ENCODE data around the gene OPRL1.

Gene OPRL1

GRCh38 chr20:64042054-64042781 lies 37.7 kb upstream of the OPRL1 start:
- no peak for DNase-seq

DNA sequence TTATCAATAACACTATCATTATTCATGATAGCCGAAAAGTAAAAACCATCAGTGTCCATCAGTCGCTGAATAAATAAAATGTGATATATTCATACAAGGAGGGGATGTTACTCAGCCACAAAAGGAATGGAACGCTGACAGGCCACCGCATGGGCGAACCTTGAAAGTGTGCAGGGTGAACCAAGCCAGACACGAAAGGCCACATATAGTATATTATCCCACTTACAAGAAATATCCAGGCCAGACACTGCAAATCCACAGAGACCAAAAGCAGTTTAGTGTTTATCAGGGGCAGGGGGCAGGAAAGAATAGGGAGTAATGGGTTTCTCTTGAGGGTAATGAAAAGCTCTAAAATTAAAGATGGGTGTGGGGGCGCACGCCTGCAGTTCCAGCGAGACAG lies 36.1 kb upstream of the OPRL1 start:
- DNase-seq: no peak

- DNase-seq: no peak
Measured at GRCh38 chr20:64044484-64045247, 35.2 kb upstream of the OPRL1 start.

GRCh38 chr20:64045346-64046011 lies 34.4 kb upstream of the OPRL1 start:
- no peak for DNase-seq

GRCh38 chr20:64047046-64047389 lies 32.9 kb upstream of the OPRL1 start:
- DNase-seq: no peak

DNA sequence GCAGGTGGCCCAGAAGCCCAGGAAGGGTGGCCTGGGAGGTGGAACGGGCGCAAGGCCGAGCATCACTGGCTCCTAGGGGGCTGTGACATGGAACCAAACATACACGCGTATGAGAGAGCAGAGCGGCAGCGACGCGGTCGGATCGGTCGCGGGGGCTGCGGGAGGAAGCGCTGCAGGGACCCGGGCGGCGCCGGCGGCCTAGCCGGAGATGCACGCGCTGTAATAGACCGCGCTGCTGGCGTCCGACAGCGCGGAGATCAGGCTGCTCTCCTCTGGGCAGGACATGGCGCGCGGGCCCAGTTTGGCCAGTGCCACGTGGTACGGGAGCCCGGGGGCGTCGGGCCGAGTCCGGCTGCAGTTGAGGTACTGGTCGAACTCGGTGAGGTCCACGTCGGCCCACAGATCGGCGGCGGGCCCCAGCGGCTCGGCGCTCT lies 31.9 kb upstream of the OPRL1 start:
- no peak for DNase-seq

DNA sequence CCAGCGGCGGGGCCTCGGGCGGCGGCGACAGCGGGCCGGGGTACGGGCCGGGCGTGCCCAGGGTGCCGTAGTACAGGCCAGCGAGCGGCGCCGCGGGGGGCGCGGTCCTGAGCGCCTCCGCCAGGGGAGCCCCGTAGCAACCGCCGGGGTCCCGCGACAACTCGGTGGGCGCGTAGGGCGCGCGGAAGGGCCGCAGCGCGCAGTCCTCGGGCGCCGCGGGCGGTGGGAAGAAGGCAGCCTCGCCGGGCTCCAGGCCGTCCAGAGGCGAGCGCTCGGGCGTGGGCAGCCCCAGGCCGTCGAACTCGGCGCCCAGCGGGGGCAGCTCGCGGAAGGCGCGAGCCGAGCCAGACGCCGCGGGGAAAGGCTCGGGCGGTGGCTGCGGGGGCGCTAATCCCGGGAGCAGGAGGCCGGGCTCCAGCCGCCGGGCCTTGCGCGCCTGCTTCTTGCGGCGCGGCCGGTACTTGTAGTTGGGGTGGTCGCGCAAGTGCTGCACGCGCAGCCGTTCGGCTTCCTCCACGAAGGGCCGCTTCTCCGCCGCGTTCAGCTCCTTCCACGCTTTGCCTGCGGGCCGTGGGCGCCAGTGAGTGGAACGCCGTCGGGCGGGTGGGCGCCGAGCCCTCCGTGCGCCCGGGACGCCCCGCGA lies 31.4 kb upstream of the OPRL1 start:
- no peak for DNase-seq

DNA sequence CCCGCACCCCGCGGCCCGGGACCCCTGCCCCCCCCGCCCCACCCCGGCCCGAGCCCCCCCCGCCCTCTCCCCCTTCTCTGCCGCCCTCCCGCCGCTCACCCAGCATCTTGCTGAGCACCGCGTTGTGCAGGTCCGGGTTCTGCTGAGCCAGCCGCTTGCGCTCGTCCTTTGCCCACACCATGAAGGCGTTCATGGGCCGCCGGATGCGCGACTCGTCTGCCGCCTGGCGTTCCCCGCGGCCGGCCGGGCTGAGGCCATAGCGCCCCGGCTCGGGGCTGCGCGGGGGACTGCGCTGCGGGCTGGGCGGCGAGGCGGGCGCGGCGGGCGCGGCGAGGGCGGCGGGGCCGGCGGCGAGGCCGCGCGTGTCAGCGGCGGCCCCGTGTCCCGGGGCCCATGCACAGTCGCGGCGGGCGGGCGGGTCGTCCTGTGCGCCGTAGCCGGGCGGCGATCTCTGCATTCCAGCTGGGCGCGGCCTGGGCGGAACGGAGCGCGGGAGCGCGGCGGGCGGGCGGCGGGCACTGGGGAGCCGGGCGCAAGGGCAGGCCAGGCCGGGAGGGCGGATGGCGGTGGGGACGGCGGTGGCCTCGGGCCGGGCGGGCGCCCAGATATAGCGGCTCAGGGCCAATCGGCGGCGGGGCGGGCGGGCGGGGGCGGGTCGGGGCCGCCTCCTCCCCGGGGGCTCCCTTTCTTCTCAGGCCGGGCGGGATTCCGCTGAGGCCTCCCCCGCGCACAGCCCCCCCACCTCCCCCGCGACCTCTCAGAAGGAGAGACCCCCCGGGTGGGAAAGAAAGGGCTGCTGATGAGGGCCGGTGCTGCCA lies 30.6 kb upstream of the OPRL1 start, which contains the start of gene SOX18:
TSS of gene SOX18 (minus strand) at position 580 of the 818 bp plus-strand sequence. CDS start at position 457, 123 bp downstream.
- DNase-seq: no peak

DNA sequence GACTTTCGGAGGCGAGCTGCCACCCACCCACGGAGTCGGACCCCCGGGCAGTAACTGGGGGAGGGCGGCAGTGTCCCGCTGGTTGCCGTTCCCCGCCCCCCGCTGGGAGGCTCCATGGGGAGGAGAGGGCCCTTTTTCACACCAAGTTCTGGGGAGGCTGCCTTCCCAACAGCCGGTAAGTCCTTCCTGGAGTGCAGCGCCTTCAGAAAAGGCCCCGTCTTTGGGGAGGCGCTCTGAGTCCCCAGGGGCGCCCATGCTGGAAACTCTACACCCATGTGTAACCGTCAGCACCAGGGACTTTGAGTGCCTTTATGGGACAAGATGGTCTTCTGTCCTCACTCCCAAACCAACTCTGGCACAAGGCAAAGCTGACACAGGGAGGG lies 30.0 kb upstream of the OPRL1 start:
- no peak for DNase-seq

DNA sequence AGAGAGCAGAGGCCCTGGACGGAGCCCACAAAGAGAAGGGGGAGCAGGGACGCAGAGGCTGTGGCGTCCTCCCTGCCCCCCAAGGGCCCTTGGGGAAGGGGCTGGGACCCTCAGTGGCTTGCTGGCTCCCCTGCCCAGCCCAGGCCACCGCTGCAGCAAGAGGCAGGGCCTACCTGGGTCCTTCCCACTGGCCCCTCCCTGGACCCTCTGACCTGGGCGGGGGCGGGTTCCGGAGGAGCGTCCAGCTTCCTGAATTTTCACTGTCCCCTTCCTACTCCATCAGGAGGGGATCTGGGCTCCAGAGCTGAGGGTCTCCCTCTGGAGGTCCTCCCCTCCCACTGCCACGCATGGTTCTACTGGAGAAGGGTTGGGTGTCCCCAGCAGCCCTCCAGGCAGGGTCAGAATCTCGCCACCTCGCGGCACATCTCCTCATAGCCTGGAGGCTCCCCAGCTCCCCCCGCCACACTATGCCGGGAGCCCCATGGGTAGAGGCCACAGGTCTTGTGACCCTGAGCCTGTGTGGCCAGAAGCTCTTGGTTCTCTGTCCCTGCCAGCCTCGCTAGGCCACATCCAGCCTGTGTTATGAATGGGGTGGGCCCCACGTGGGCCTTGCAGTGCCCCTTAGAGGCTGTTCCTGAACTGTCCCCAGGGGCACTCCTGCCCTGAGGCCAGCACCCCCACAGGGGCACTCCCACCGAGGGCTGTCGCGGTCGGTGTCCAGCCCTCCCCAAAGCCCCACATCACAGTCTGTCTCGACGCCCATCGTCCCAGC lies 29.4 kb upstream of the OPRL1 start:
- DNase-seq: no peak

- DNase-seq: no peak
Measured at GRCh38 chr20:64051033-64051452, 28.8 kb upstream of the OPRL1 start.

GRCh38 chr20:64051561-64052325 lies 28.1 kb upstream of the OPRL1 start:
- DNase-seq: no peak

DNA sequence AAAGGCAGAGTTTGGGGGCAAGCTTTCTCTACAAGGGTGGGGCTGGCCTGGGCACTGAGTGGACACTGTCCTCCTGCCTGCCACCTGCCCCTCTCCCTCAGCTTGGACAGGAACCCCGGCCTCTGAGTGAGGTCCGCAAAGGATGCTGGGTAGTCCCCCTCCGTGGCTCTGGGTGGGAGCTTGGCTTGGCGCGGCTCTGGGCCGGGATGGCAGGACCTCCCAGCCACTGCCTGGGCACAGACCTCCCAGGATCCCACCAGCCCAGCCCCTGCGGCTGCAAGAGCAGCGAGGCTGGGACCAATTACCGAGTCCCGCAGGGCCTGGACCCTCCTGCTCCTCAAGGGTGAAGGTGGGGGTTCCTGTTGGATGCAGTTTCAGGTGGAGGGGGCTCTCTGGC lies 27.6 kb upstream of the OPRL1 start:
- no peak for DNase-seq

DNA sequence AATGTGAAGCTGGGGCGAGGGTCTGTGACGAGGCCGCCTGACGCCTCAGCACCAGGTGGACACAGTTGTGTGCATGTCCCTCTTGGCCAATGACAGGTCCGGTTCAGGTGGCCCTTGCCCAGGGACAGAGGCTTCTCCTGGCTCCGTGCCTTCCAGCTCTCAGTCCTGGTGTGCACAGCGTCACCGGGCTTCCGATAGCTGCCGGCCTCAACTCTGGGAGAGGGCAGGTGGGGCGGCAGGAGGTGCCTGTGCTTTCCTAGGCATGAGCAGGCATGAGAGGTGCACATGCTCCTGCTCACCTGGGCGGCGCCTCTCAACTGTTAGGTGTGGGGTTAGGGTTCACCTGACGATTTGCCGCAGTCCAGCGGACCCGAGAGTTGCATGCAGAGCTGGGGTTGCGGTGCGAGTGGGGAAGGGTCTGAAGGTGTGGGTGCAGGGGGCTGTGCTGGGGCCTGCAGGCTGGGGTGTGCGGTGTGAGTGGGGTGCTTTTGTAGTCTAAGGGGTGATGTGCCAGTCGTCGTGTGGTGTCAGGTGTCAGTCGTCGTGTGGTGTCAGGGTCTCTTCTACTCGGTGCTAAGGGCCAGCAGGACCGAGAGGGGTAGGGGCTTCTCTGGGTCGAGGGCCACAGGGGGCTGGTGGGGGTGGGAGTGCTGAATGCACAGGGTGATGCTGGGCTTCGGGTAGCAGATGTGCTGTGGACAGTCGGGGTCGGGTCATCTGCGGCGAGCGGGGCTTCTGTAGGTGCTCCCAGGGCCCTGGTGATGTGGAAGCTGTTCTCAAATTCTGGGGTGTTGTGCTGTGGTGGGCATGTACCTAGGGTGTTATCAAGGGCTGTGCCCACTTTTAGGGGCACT lies 26.7 kb upstream of the OPRL1 start:
- no peak for DNase-seq

- no peak for DNase-seq
Measured at GRCh38 chr20:64053841-64054661, 25.8 kb upstream of the OPRL1 start.

DNA sequence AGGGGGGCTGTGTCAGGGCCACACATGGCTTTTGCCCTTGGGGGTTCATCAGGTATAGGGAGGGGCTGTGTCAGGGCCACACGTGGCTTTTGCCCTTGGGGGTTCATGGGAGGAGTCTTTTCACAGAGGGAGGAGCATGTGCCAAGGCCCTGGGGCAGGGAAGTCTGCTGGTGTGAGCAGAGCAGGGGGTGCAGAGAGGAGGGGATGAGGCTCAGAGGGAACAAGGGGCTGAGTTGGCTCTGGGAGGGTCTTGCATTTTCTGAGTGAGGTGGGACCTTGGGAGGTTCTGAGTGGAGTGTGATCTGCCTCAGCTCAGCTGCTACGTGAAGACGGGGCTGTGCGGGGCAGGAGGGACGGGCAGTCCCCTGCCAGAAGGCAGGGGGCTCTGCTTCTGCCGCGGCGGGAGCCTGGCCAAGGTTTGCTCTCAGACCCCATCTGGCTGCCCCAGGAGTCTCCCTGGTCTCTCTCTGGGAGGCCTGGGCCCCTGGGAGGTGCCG lies 24.4 kb upstream of the OPRL1 start:
- DNase-seq: no peak

DNA sequence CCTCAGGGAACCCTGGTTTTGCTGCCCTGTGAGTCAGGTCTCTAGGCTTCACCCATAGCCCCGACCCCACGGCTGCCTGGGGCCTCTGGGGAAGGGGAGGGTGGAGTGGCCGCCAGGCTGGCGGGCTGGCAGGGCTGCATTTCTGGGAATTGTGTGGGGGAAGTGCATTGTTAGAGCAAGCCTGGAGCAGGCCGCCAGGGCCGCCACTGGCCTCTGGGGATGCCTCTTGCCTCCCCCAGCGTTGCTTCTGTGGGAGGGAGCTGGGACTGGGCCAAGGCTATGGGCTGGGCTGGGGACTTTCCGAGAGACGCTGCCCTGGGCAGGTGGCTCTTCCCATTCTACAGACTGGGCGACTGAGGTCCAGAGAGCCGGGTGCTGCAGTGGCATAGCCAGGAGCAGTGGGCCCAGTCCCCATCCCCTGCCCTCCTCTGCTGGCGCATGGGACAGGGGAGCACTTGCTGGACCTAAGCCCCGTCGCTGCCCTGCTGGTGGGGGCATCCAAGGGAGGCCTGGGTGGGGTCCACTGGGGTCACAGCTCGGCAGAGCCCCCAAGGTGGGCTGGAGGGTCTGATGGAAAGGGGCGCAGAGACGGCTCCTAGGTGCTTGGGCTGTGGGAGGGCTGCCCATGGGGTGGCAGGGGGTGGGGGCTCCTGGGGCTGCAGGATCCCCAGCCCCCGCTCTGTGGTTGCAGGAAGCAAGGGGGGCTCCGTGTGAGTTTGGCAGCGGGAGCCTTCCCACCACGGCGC lies 23.8 kb upstream of the OPRL1 start:
- no peak for DNase-seq

DNA sequence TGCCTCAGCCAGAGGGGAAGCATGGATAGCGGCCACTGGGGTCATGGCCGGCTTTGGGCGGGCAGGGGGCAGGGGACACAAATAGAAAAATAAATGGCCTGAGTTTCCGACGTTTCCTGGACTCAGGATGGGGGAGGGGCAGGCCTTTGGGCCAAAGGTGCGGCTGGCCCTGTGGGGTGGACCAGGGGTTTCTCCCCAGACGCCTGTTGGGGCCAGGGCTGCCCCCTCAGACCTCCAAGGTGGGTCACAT lies 23.3 kb upstream of the OPRL1 start:
- DNase-seq: no peak
